Progenitor cell of endocrine pancreas (in vitro differentiated cells): ENCODE measurements around the gene ANKRD33B. TPM values are rescaled to one million over a fixed set of nuclear protein-coding genes. Genes with fewer than 3 reads are reported as not detected.
A peak's percentile ranks its signal among the peaks of the same experiment; 100 is the strongest.
"Not testable (repeated sequence)": the region's sequence is repeated elsewhere in the genome, so short reads cannot be mapped to it uniquely, and the experiment has no call there.

Source experiments
- DNase-seq: peaks from one replicate; pipeline ENCODE4 v3.0.0; 2021; ENCODE audit warnings: low spot score; ENCODE audit not compliant: unreplicated experiment
- H3K27ac Mint-ChIP-seq: 2 replicates; pipeline ENCODE4 v1.8.0; 2021; ENCODE audit warnings: mild to moderate bottlenecking, moderate library complexity, mixed read lengths
- H3K27me3 Mint-ChIP-seq: 2 replicates; pipeline ENCODE4 v1.8.0; 2021; ENCODE audit warnings: mixed read lengths
- H3K36me3 Mint-ChIP-seq: 2 replicates; pipeline ENCODE4 v1.8.0; 2022; ENCODE audit warnings: mixed read lengths; ENCODE audit not compliant: insufficient read depth
- H3K4me1 Mint-ChIP-seq: 2 replicates; pipeline ENCODE4 v1.8.0; 2021; ENCODE audit warnings: low read depth, mixed read lengths
- H3K4me3 Mint-ChIP-seq: 2 replicates; pipeline ENCODE4 v1.8.0; 2021; ENCODE audit warnings: low read depth, mild to moderate bottlenecking, moderate library complexity, mixed read lengths
- H3K9me3 Mint-ChIP-seq: 2 replicates; pipeline ENCODE4 v1.8.0; 2021; ENCODE audit warnings: low read depth, mixed read lengths
- CTCF ChIP-seq: fragments of 200-600 bp; sonication (generic); IDR thresholded peaks from one replicate; pipeline ENCODE4 v1.5.0; 2021; ENCODE audit warnings: antibody characterized with exemption, mild to moderate bottlenecking; ENCODE audit not compliant: unreplicated experiment
- total RNA-seq: library from RNA; stranded (reverse); gene quantifications from 2 replicates; pipeline ENCODE4 v1.2.1, GENCODE V29; 2021

The ANKRD33B gene
- total RNA-seq, 1 donor from 2014 or later, result 2.1 TPM

GRCh38 chr5:10601246-10602030 is 37.6 kb downstream of the ANKRD33B start:
- Mint-ChIP-seq H3K4me3 (no peak overlapping the region), H3K4me1 (peaks cover 6% of the 10 kb centered on the region), H3K9me3 (peaks cover 6% of the 10 kb centered on the region), H3K27ac (peak overlapping the region; percentile 41), H3K27me3 (peaks cover 3% of the 10 kb centered on the region), H3K36me3 (peaks cover 2% of the 10 kb centered on the region)
- TF ChIP-seq CTCF, result no peak
- DNase-seq, result no peak

DNA sequence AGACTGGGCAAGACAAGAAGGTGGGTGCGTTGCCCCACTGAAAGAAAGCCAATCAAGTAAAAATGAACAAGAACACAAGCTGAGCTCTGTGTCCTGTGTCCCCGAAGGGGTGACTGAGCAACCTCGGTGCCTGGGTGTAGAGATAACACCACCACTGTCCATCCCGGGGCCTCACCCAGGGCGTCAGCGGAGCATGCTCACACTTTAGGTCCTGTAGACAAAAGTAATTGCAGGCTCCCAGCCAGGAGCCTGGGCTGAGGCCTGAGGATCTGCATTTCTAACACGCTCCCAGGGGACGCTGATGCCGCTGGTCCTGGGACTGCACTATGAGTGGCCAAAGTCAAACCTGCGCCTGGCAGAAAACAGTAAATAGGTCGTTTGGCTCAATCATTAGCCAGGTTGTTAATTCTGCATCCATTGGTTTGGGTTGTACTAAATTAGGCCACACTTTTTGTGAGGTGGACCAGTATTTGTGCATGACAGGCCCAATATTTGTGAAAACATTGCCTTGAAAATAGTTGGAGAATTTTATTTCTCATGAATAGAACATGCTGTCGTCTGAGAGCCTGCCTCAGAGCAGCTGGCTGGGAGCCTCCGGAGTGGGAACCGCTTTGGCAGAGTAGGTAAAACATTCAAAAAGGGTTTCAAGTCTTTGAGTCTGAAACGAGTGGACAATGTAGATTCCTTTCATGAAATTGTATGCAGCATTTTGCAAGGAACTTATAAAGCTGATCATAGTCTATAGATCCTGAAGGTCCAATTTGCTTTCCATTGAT is 38.3 kb downstream of the ANKRD33B start:
- DNase-seq, result no peak
- Mint-ChIP-seq H3K9me3 (peaks cover 6% of the 10 kb centered on the region), H3K36me3 (peaks cover 2% of the 10 kb centered on the region), H3K27ac (no peak overlapping the region), H3K4me1 (peaks cover 8% of the 10 kb centered on the region), H3K27me3 (peaks cover 3% of the 10 kb centered on the region), H3K4me3 (no peak overlapping the region)
- no peak for TF ChIP-seq CTCF

GRCh38 chr5:10604975-10605374 is 41.1 kb downstream of the ANKRD33B start:
- DNase-seq, result no peak
- Mint-ChIP-seq H3K4me1 (peaks cover 8% of the 10 kb centered on the region), H3K36me3 (no peaks in the 10 kb centered on the region), H3K9me3 (no peaks in the 10 kb centered on the region), H3K4me3 (no peak overlapping the region), H3K27ac (no peak overlapping the region), H3K27me3 (peaks cover 3% of the 10 kb centered on the region)
- TF ChIP-seq CTCF, result no peak

DNA sequence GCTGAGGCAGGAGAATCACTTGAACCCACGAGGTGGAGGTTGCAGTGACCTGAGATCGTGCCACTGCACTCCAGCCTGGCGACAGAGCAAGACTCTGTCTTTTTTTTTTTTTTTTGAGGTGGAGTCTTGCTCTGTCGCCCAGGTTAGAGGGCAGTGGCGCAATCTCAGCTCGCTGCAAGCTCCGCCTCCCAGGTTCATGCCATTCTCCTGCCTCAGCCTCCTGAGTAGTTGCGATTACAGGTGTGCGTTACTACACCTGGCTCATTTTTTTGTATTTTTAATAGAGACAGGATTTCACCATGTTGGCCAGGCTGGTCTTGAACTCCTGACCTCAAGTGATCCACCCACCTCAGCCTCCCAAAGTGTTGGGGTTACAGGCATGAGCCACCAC is 42.8 kb downstream of the ANKRD33B start:
- not testable (repeated sequence) for H3K4me3 Mint-ChIP-seq, H3K4me1 Mint-ChIP-seq, H3K36me3 Mint-ChIP-seq, DNase-seq, H3K9me3 Mint-ChIP-seq, H3K27ac Mint-ChIP-seq, H3K27me3 Mint-ChIP-seq

DNA sequence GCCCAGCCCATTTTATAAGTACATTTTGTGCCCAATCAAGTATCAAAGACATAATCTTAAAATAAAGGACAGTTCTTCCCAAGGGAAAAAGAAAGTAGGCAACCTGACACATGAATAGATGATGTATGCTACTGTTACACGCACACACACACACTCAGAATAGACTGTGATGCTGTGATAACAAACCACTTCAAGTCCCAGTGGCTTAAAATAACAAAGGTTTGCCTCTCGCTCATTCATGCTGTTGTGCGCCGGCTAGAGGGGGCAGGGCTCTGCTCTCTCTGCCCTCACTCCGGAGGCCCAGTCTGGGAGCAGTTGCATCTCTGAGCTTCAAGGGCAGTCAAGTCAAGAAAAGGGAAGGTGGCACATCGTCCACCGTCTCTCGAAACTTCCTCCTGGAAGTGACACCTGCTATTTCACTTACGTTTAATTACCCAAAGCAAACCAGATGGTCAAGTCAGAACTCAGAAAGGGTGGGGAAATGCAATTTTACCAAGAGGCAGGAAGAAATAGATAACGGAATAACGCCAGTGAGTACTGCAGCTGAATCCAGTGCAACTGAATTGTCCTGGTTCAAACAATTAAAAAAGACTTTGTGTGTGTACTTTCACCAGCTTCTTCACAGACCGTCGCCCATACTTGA is 43.3 kb downstream of the ANKRD33B start:
- no peak overlapping the region for H3K4me3 Mint-ChIP-seq
- DNase-seq, result no peak
- no peak overlapping the region for H3K27ac Mint-ChIP-seq

More for the DNA sequence above, 43.3 kb downstream of the ANKRD33B start:
- Mint-ChIP-seq H3K4me1 (peaks cover 7% of the 10 kb centered on the region), H3K36me3 (no peaks in the 10 kb centered on the region), H3K9me3 (no peaks in the 10 kb centered on the region), H3K27me3 (peaks cover 3% of the 10 kb centered on the region)
- no peak for TF ChIP-seq CTCF
